Cardiac fibroblast (primary cell): ENCODE data around the gene KRTAP1-5.

Experiments
- DNase-seq, 2 donors: peaks; one replicate each; pipeline versions ENCODE4 v3.0.0 to v3.0.0-alpha.2; 2010; ENCODE audit warnings: low read depth in 2 of 2
- H3K4me3 ChIP-seq, 2 donors: replicated peaks in 1 of 2; 1 replicate in 1 of 2; 2 replicates in 1 of 2; pipeline ENCODE4 v1.5.1; 2011; ENCODE audit warnings: low read depth in 2 of 2, low read length in 2 of 2, mild to moderate bottlenecking in 2 of 2, moderate library complexity in 1 of 2
- CTCF ChIP-seq: IDR thresholded peaks from one replicate; pipeline ENCODE4 v1.5.1; 2011; ENCODE audit warnings: low read depth, mild to moderate bottlenecking, low read length, inconsistent platforms

The KRTAP1-5 gene

GRCh38 chr17:40980117-40980516 is 46.9 kb downstream of the KRTAP1-5 start:
- no peak for DNase-seq
- TF ChIP-seq CTCF, result no peak
- no peak overlapping the region for H3K4me3 ChIP-seq

DNA sequence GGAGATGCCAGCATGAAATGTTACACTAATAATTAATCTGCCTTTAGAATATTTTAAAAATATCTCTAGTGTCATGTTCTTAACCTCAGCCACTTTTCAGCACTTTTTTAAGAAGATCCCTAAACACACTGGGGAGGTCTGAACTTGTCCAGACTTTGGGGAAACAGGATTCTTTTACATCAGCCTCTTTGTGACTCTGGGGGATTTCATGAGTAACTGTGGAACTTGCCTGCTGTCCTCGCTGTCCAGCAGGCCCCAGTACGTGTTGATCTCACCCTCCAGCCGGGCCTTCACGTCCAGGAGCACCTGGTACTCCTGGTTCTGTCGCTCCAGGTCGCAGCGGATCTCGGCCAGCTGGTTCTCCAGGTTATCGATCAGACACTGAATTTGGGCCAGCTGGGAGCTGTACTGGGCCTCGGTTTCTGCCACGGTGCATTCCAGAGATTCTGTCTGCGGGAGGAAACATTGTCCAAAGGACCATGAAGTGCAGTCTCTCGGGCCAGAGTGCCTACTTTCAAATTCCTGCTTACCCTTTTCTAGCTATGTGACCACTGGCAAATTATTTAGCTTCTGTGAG is 48.3 kb downstream of the KRTAP1-5 start:
- no peak for TF ChIP-seq CTCF
- H3K4me3 ChIP-seq, result no peak overlapping the region
- DNase-seq, result no peak
